Measurements from ENCODE around the gene TMEM63A.

The TMEM63A gene

GRCh38 chr1:225876900-225877510 lies 5.2 kb downstream of the TMEM63A start:
- H3K4me3 ChIP-seq (ENCODE audit: low read depth in 1 of 2, low read length in 2 of 2) = no peak overlapping the region
- H3K9me3 ChIP-seq (ENCODE audit: insufficient read depth, low read length, severe bottlenecking) = no peaks in the 10 kb centered on the region
- H3K79me2 ChIP-seq (ENCODE audit: insufficient read depth, low read length) = no peaks in the 10 kb centered on the region

GRCh38 chr1:225875044-225875815 lies 7.0 kb downstream of the TMEM63A start:
- Histone ChIP-seq H3K27ac (ENCODE audit: low read length) (no peak overlapping the region), H3K9me3 (ENCODE audit: insufficient read depth, low read length, severe bottlenecking) (no peaks in the 10 kb centered on the region), H3K4me3 (ENCODE audit: low read depth in 1 of 2, low read length in 2 of 2) (no peak overlapping the region), H3K79me2 (ENCODE audit: insufficient read depth, low read length) (no peaks in the 10 kb centered on the region), H3K27me3 (ENCODE audit: insufficient read depth, low read length, poor library complexity) (no peaks in the 10 kb centered on the region), H2AFZ (ENCODE audit: low read depth, low read length) (no peak overlapping the region), H4K20me1 (ENCODE audit: insufficient read depth, low read length) (peaks cover 3% of the 10 kb centered on the region; the same call in 1 of the 2 replicates), H3K4me2 (ENCODE audit: insufficient read depth, low read length) (no peak overlapping the region), H3K36me3 (ENCODE audit: insufficient read depth, low read length) (peaks cover 10% of the 10 kb centered on the region), H3K4me1 (ENCODE audit: insufficient read depth, low read length) (peaks cover 16% of the 10 kb centered on the region), H3K9ac (ENCODE audit: low read depth, low read length) (no peak overlapping the region)
- ATAC-seq (ENCODE audit: insufficient read depth, low read depth) (no peak), DNase-seq (no peak)
- no peak for TF ChIP-seq EZH2 (IDR thresholded peaks at IDR 0.05; ENCODE audit: borderline replicate concordance, low read depth, low read length, severe bottlenecking)
- TF ChIP-seq, protein P1, sequence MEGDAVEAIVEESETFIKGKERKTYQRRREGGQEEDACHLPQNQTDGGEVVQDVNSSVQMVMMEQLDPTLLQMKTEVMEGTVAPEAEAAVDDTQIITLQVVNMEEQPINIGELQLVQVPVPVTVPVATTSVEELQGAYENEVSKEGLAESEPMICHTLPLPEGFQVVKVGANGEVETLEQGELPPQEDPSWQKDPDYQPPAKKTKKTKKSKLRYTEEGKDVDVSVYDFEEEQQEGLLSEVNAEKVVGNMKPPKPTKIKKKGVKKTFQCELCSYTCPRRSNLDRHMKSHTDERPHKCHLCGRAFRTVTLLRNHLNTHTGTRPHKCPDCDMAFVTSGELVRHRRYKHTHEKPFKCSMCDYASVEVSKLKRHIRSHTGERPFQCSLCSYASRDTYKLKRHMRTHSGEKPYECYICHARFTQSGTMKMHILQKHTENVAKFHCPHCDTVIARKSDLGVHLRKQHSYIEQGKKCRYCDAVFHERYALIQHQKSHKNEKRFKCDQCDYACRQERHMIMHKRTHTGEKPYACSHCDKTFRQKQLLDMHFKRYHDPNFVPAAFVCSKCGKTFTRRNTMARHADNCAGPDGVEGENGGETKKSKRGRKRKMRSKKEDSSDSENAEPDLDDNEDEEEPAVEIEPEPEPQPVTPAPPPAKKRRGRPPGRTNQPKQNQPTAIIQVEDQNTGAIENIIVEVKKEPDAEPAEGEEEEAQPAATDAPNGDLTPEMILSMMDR (IDR thresholded peaks at IDR 0.05; ENCODE audit: borderline replicate concordance, extremely low read depth, low read length, poor library complexity, severe bottlenecking) = no peak

More at GRCh38 chr1:225876900-225877510, 5.2 kb downstream of the TMEM63A start:
- Histone ChIP-seq H3K36me3 (ENCODE audit: insufficient read depth, low read length) (peaks cover 6% of the 10 kb centered on the region; the same call in 1 of the 2 replicates), H3K27ac (ENCODE audit: low read length) (no peak overlapping the region), H3K4me2 (ENCODE audit: insufficient read depth, low read length) (no peak overlapping the region), H3K9ac (ENCODE audit: low read depth, low read length) (no peak overlapping the region), H3K4me1 (ENCODE audit: insufficient read depth, low read length) (peaks cover 34% of the 10 kb centered on the region), H2AFZ (ENCODE audit: low read depth, low read length) (no peak overlapping the region), H4K20me1 (ENCODE audit: insufficient read depth, low read length) (peaks cover 3% of the 10 kb centered on the region; the same call in 1 of the 2 replicates), H3K27me3 (ENCODE audit: insufficient read depth, low read length, poor library complexity) (no peaks in the 10 kb centered on the region)
- DNase-seq (no peak), ATAC-seq (ENCODE audit: insufficient read depth, low read depth) (no peak)
- TF ChIP-seq, protein P1 (IDR thresholded peaks at IDR 0.05; ENCODE audit: borderline replicate concordance, extremely low read depth, low read length, poor library complexity, severe bottlenecking) = no peak
- no peak for TF ChIP-seq EZH2 (IDR thresholded peaks at IDR 0.05; ENCODE audit: borderline replicate concordance, low read depth, low read length, severe bottlenecking)

- Histone ChIP-seq H3K4me2 (ENCODE audit: insufficient read depth, low read length) (no peak overlapping the region), H3K9me3 (ENCODE audit: insufficient read depth, low read length, severe bottlenecking) (no peaks in the 10 kb centered on the region), H3K27ac (ENCODE audit: low read length) (no peak overlapping the region), H4K20me1 (ENCODE audit: insufficient read depth, low read length) (no peaks in the 10 kb centered on the region), H3K27me3 (ENCODE audit: insufficient read depth, low read length, poor library complexity) (no peaks in the 10 kb centered on the region), H3K4me3 (ENCODE audit: low read depth in 1 of 2, low read length in 2 of 2) (no peak overlapping the region), H2AFZ (ENCODE audit: low read depth, low read length) (no peak overlapping the region), H3K4me1 (ENCODE audit: insufficient read depth, low read length) (peaks cover 8% of the 10 kb centered on the region), H3K36me3 (ENCODE audit: insufficient read depth, low read length) (peaks cover 10% of the 10 kb centered on the region), H3K79me2 (ENCODE audit: insufficient read depth, low read length) (no peaks in the 10 kb centered on the region), H3K9ac (ENCODE audit: low read depth, low read length) (no peak overlapping the region)
- no peak for ATAC-seq (ENCODE audit: insufficient read depth, low read depth)
- no peak for TF ChIP-seq EZH2 (IDR thresholded peaks at IDR 0.05; ENCODE audit: borderline replicate concordance, low read depth, low read length, severe bottlenecking)
- TF ChIP-seq, protein P1 (IDR thresholded peaks at IDR 0.05; ENCODE audit: borderline replicate concordance, extremely low read depth, low read length, poor library complexity, severe bottlenecking) = no peak
- no peak for DNase-seq
These were observed 7.7 kb downstream of the TMEM63A start for GRCh38 chr1:225874431-225874830.

All from DND-41 (cell line).